Measurements from ENCODE around the gene COL3A1. TPM values are rescaled to one million over a fixed set of nuclear protein-coding genes. Genes with fewer than 3 reads are reported as not detected.
A peak's percentile ranks its signal among the peaks of the same experiment; 100 is the strongest.

COL3A1 gene
- total and polyA plus RNA-seq, 2 of the 8 experiments (the other 6 are each of a cell fraction or from before 2014, with no cell fraction given), result 0.07 to 0.11 TPM

DNA sequence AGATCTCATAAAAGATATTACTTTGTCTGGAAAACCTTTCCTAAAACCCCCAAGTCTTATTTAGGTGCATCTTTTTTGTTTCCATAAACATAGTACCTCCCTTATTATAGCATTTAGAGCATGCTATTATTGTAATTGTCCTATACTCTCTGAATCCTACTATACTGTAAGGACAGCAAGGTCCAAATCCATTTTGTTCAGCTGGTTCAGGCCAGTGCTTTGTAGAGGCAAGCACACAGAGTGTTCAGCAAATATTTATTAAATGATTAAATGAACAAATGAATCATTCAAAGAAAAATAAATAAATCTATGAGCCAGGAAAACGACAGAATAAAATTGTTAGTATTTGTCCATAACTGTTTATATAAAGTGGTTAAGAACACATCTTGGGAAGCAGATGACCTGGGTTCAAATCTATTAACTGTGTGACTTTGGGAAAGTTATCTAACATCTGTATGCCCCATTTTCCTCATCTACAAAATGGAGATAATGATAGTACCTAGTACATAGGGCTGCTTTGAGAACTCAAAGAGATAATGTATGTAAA, 86.0 kb downstream of the COL3A1 start (continued):
- TF ChIP-seq, protein P1, sequence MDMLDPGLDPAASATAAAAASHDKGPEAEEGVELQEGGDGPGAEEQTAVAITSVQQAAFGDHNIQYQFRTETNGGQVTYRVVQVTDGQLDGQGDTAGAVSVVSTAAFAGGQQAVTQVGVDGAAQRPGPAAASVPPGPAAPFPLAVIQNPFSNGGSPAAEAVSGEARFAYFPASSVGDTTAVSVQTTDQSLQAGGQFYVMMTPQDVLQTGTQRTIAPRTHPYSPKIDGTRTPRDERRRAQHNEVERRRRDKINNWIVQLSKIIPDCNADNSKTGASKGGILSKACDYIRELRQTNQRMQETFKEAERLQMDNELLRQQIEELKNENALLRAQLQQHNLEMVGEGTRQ (IDR thresholded peaks at IDR 0.05; ENCODE audit: low read length), result no peak
- TF ChIP-seq TCF12 (IDR thresholded peaks at IDR 0.05; ENCODE audit: low read depth, low read length) (no peak), CHD2 (IDR thresholded peaks at IDR 0.05; ENCODE audit: low read length) (no peak), EGR1 (IDR thresholded peaks at IDR 0.05; ENCODE audit: borderline replicate concordance, low read depth, low read length) (no peak), GTF2F1 (IDR thresholded peaks at IDR 0.05; ENCODE audit: borderline replicate concordance, low read depth, low read length) (no peak), CBX8 (IDR thresholded peaks at IDR 0.05; ENCODE audit: borderline replicate concordance, low read depth, low read length) (no peak), BACH1 (IDR thresholded peaks at IDR 0.05; ENCODE audit: low read length) (no peak)

MicroRNAs within 50 kb of the gene (microRNA counts, 767-probe panel; counts per million panel counts)
- microRNA hsa-miR-1245a (879 counts per million, percentile 95 among the panel's probes with 10 or more counts), microRNA hsa-miR-1245b-3p (879 counts per million, percentile 95 among the panel's probes with 10 or more counts), microRNA hsa-miR-1245b-5p (879 counts per million, percentile 95 among the panel's probes with 10 or more counts)

Small RNAs within 50 kb of the gene (microRNA-seq; reads per million reads assigned to microRNA genes)
- 0 reads per million in 2 experiments for gene MIR1245A (ENCODE audit: borderline microRNAs expressed in 2 of 2, borderline number of aligned reads in 2 of 2, borderline replicate concordance in 1 of 2)
- gene MIR1245B (ENCODE audit: borderline microRNAs expressed in 2 of 2, borderline number of aligned reads in 2 of 2, borderline replicate concordance in 1 of 2), result 0 reads per million in 2 experiments
- 0 reads per million in 2 experiments for gene MIR3606 (ENCODE audit: borderline microRNAs expressed in 2 of 2, borderline number of aligned reads in 2 of 2, borderline replicate concordance in 1 of 2)

Small RNAs within 50 kb of the gene (small RNA-seq; reads per million reads assigned to genes)
- gene MIR1245A (ENCODE audit: insufficient read depth), result not detected

Other genes with a start within 250 kb of the COL3A1 start
- gene COL5A2, start 205.4 kb downstream of the COL3A1 start, total RNA-seq (2021; fragmentation: NEBNext Ultra II Directional; extraction: Animal tissue kit (Norgen Biotek cat#: 25700)), result 22.8 and 24.2 TPM in 2 replicates
- gene COL5A2, start 205.4 kb downstream of the COL3A1 start, polyA plus RNA-seq (2011; rRNA removed), result 4.2 and 4.7 TPM in 2 replicates

Data from H1 (cell line).